Astrocyte (in vitro differentiated cells and primary cell): Measurements from ENCODE around the gene GALNT18. TPM values are rescaled to one million over a fixed set of nuclear protein-coding genes. Genes with fewer than 3 reads are reported as not detected.

Experiments
- DNase-seq: peaks from one replicate; pipeline ENCODE4 v3.0.0-alpha.2; 2010; ENCODE audit warnings: low read depth
- FAIRE-seq: peaks from 2 replicates; lab custom pipeline; 2011; peaks lifted over from hg19 to GRCh38; lab: Jason Lieb, UNC
- H2AFZ ChIP-seq: 2 replicates; pipeline ENCODE4 v1.6.0; 2012; ENCODE audit warnings: low read depth, low read length, inconsistent platforms
- H3K27ac ChIP-seq: 2 replicates; pipeline ENCODE4 v1.5.1; 2011; ENCODE audit warnings: low read depth, low read length, inconsistent platforms
- H3K27me3 ChIP-seq: 2 replicates; pipeline ENCODE4 v1.6.0; 2011; ENCODE audit warnings: low read length, inconsistent platforms; ENCODE audit not compliant: insufficient read depth
- H3K36me3 ChIP-seq: 2 replicates; pipeline ENCODE4 v1.5.1; 2011; ENCODE audit warnings: low read length, inconsistent platforms; ENCODE audit not compliant: insufficient read depth
- H3K4me1 ChIP-seq: 2 replicates; pipeline ENCODE4 v1.5.1; 2011; ENCODE audit warnings: low read length, inconsistent platforms; ENCODE audit not compliant: insufficient read depth
- H3K4me2 ChIP-seq: 2 replicates; pipeline ENCODE4 v1.6.0; 2012; ENCODE audit warnings: low read length, inconsistent platforms
- H3K4me3 ChIP-seq: 2 replicates; pipeline ENCODE4 v1.5.1; 2011; ENCODE audit warnings: low read depth, mild to moderate bottlenecking, low read length, inconsistent platforms; ENCODE audit not compliant: insufficient read depth
- H3K79me2 ChIP-seq: 2 replicates; pipeline ENCODE4 v1.6.0; 2012; ENCODE audit warnings: mild to moderate bottlenecking, low read length, inconsistent platforms; ENCODE audit not compliant: insufficient read depth
- H3K9ac ChIP-seq: 2 replicates; pipeline ENCODE4 v1.6.0; 2012; ENCODE audit warnings: mild to moderate bottlenecking, low read length, inconsistent platforms
- H3K9me3 ChIP-seq: 2 replicates; pipeline ENCODE4 v1.5.1; 2012; ENCODE audit warnings: low read depth, mild to moderate bottlenecking, low read length, inconsistent platforms; ENCODE audit not compliant: insufficient read depth
- H4K20me1 ChIP-seq: 2 replicates; pipeline ENCODE4 v1.6.0; 2012; ENCODE audit warnings: low read length, inconsistent platforms; ENCODE audit not compliant: insufficient read depth
- H3K27ac Mint-ChIP-seq: one replicate; pipeline ENCODE4 v1.8.0; 2021; ENCODE audit warnings: mild to moderate bottlenecking, mixed read lengths; ENCODE audit not compliant: unreplicated experiment
- H3K27me3 Mint-ChIP-seq: one replicate; pipeline ENCODE4 v1.8.0; 2021; ENCODE audit warnings: low read depth, mixed read lengths; ENCODE audit not compliant: unreplicated experiment
- H3K36me3 Mint-ChIP-seq: one replicate; pipeline ENCODE4 v1.8.0; 2021; ENCODE audit warnings: low read depth, mixed read lengths; ENCODE audit not compliant: unreplicated experiment
- H3K4me1 Mint-ChIP-seq: one replicate; pipeline ENCODE4 v1.8.0; 2021; ENCODE audit warnings: low read depth, mixed read lengths; ENCODE audit not compliant: unreplicated experiment
- H3K4me3 Mint-ChIP-seq: one replicate; pipeline ENCODE4 v1.8.0; 2021; ENCODE audit warnings: mild to moderate bottlenecking, moderate library complexity, mixed read lengths; ENCODE audit not compliant: unreplicated experiment
- H3K9me3 Mint-ChIP-seq: one replicate; pipeline ENCODE4 v1.8.0; 2021; ENCODE audit warnings: mild to moderate bottlenecking, mixed read lengths; ENCODE audit not compliant: unreplicated experiment
- CTCF ChIP-seq: IDR thresholded peaks from 2 replicates; pipeline ENCODE4 v1.5.1; 2011; ENCODE audit warnings: low read depth, mild to moderate bottlenecking, inconsistent platforms, low read length, moderate library complexity; ENCODE audit not compliant: insufficient read depth
- EZH2 ChIP-seq: IDR thresholded peaks from 2 replicates; pipeline ENCODE4 v1.6.1; 2012; ENCODE audit warnings: mild to moderate bottlenecking, low read length, inconsistent platforms; ENCODE audit not compliant: insufficient read depth
- total RNA-seq: library from RNA; stranded (reverse); gene quantifications from 2 replicates; pipeline ENCODE4 v1.2.1, GENCODE V29; 2021

GALNT18 gene
- total RNA-seq, 1 donor from 2014 or later: 6.5 TPM

- Histone ChIP-seq H3K4me3 (no peak overlapping the region), H4K20me1 (no peaks in the 10 kb centered on the region), H3K79me2 (no peaks in the 10 kb centered on the region), H3K36me3 (no peaks in the 10 kb centered on the region), H2AFZ (no peak overlapping the region), H3K27ac (no peak overlapping the region), H3K27me3 (peaks cover 3% of the 10 kb centered on the region), H3K4me2 (no peak overlapping the region), H3K9ac (no peak overlapping the region), H3K9me3 (no peaks in the 10 kb centered on the region), H3K4me1 (no peaks in the 10 kb centered on the region)
- DNase-seq: no peak
- Mint-ChIP-seq H3K9me3 (no peaks in the 10 kb centered on the region), H3K4me3 (no peak overlapping the region), H3K36me3 (peaks cover 13% of the 10 kb centered on the region), H3K4me1 (peaks cover 10% of the 10 kb centered on the region), H3K27ac (no peak overlapping the region), H3K27me3 (peaks cover 60% of the 10 kb centered on the region)
- TF ChIP-seq CTCF: no peak
- no peak for TF ChIP-seq EZH2
- no peak for FAIRE-seq
Observed at GRCh38 chr11:11426226-11426952, 195.4 kb downstream of the GALNT18 start.

- Mint-ChIP-seq H3K36me3 (peaks cover 13% of the 10 kb centered on the region), H3K27ac (no peak overlapping the region), H3K4me1 (peaks cover 10% of the 10 kb centered on the region), H3K4me3 (no peak overlapping the region), H3K9me3 (no peaks in the 10 kb centered on the region), H3K27me3 (peaks cover 61% of the 10 kb centered on the region)
- no peak overlapping the region for H2AFZ ChIP-seq
- no peaks in the 10 kb centered on the region for H3K36me3 ChIP-seq
- H3K4me2 ChIP-seq: no peak overlapping the region
- no peaks in the 10 kb centered on the region for H4K20me1 ChIP-seq
- H3K9me3 ChIP-seq: no peaks in the 10 kb centered on the region
- no peaks in the 10 kb centered on the region for H3K79me2 ChIP-seq
- H3K4me1 ChIP-seq: no peaks in the 10 kb centered on the region
- TF ChIP-seq CTCF (no peak), EZH2 (no peak)
- H3K4me3 ChIP-seq: no peak overlapping the region
- FAIRE-seq (no peak), DNase-seq (no peak)
- H3K27ac ChIP-seq: no peak overlapping the region
- peaks cover 6% of the 10 kb centered on the region for H3K27me3 ChIP-seq
- H3K9ac ChIP-seq: no peak overlapping the region
Observed at GRCh38 chr11:11425806-11426205, 196.0 kb downstream of the GALNT18 start.

- peaks cover 66% of the 10 kb centered on the region for H3K27me3 Mint-ChIP-seq
Observed at GRCh38 chr11:11424688-11425087, 197.1 kb downstream of the GALNT18 start.

More at GRCh38 chr11:11424688-11425087, 197.1 kb downstream of the GALNT18 start:
- Mint-ChIP-seq H3K4me3 (no peak overlapping the region), H3K4me1 (peaks cover 10% of the 10 kb centered on the region), H3K9me3 (no peaks in the 10 kb centered on the region), H3K36me3 (peaks cover 11% of the 10 kb centered on the region), H3K27ac (no peak overlapping the region)
- no peak for TF ChIP-seq EZH2
- TF ChIP-seq CTCF: no peak
- Histone ChIP-seq H3K36me3 (no peaks in the 10 kb centered on the region), H2AFZ (no peak overlapping the region), H4K20me1 (no peaks in the 10 kb centered on the region), H3K9ac (no peak overlapping the region), H3K9me3 (no peaks in the 10 kb centered on the region), H3K4me3 (no peak overlapping the region), H3K4me1 (no peaks in the 10 kb centered on the region), H3K4me2 (no peak overlapping the region), H3K27me3 (peaks cover 13% of the 10 kb centered on the region), H3K27ac (no peak overlapping the region), H3K79me2 (no peaks in the 10 kb centered on the region)
- no peak for DNase-seq
- FAIRE-seq: no peak
